SH-SY5Y (cell line): ENCODE results near the gene TSSC4.

ENCODE experiments used
- GATA2 ChIP-seq: IDR thresholded peaks from 2 replicates; pipeline ENCODE4 v1.6.1; 2011; ENCODE audit warnings: mild to moderate bottlenecking, low read depth, low read length
- GATA3 ChIP-seq: IDR thresholded peaks from 2 replicates; pipeline ENCODE4 v1.6.1; 2011; ENCODE audit warnings: low read depth, mild to moderate bottlenecking, low read length, moderate library complexity

- TF ChIP-seq GATA2: no peak
- no peak for TF ChIP-seq GATA3
Measured at GRCh38 chr11:2387266-2387987, 13.1 kb upstream of the TSSC4 start.
